D721Med (cell line): Measurements from ENCODE around the gene CAMK4.
"Not testable (repeated sequence)": the region's sequence is repeated elsewhere in the genome, so short reads cannot be mapped to it uniquely, and the experiment has no call there.

ENCODE experiments used
- DNase-seq: peaks from one replicate; pipeline ENCODE4 v3.0.0; 2011; ENCODE audit warnings: low spot score; ENCODE audit not compliant: insufficient read length
- FAIRE-seq: peaks from 2 replicates; lab custom pipeline; 2011; peaks lifted over from hg19 to GRCh38; lab: Jason Lieb, UNC
- CTCF ChIP-seq: IDR thresholded peaks from 2 replicates; pipeline ENCODE4 v1.5.1; 2012; ENCODE audit warnings: mild to moderate bottlenecking, control low read depth; ENCODE audit not compliant: insufficient read depth; ENCODE audit errors: missing control alignments

The CAMK4 gene

GRCh38 chr5:111349429-111349828 lies 125.2 kb downstream of the CAMK4 start:
- FAIRE-seq (no peak), DNase-seq (no peak)
- no peak for TF ChIP-seq CTCF

GRCh38 chr5:111353035-111353434 lies 128.9 kb downstream of the CAMK4 start:
- DNase-seq, result no peak
- no peak for FAIRE-seq
- TF ChIP-seq CTCF, result no peak

DNA sequence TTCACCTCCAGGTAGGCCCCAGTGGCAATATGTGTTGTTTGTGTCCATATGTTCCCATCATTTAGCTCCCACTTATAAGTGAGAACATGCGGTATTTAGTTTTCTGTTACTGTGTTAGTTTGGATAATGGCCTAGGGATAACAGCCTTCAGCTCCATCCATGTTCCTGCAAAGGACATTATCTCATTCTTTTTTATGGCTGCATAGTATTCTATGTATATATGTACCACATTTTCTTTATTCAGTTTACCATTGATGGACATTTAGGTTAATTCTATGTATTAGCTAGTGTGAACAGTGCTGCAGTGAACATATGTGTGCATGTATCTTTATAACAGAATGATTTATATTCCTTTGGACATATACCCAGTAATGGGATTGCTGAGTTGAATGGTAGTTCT lies 134.5 kb downstream of the CAMK4 start:
- not testable (repeated sequence) for FAIRE-seq, DNase-seq

GRCh38 chr5:111360173-111360572 lies 136.0 kb downstream of the CAMK4 start:
- no peak for DNase-seq
- FAIRE-seq, result no peak
- TF ChIP-seq CTCF, result no peak

GRCh38 chr5:111364992-111365391 lies 140.8 kb downstream of the CAMK4 start:
- no peak for TF ChIP-seq CTCF
- no peak for DNase-seq
- no peak for FAIRE-seq

- no peak for FAIRE-seq
- DNase-seq, result no peak
- TF ChIP-seq CTCF, result no peak
Measured at GRCh38 chr5:111366388-111366787, 142.2 kb downstream of the CAMK4 start.

DNA sequence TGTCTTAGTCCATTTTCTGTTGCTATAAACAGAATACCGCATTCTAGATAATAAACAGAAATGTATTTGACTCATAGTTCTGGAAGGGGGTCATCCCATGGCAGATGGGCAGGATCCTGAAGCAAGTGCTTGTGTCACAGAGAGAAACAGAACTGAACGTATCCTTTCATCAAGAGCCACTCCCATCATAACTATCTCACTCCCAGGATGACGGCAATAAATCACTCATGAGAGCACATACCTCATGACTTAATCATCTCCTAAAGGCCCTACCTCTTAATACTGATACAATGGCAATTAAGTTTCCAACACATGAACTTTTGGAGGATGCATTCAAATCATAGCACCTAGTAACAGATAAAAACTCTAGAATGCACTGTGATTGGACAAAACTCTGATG lies 142.9 kb downstream of the CAMK4 start:
- no peak for FAIRE-seq
- no peak for DNase-seq
- no peak for TF ChIP-seq CTCF

- DNase-seq, result no peak
- TF ChIP-seq CTCF, result no peak
- no peak for FAIRE-seq
Measured at GRCh38 chr5:111372799-111373198, 148.6 kb downstream of the CAMK4 start.
